Stimulated activated CD4-positive, alpha-beta T cell treated with anti-CD3 and anti-CD28 coated beads, Interleukin-12 subunit alpha, Interleukin-12 subunit beta, amount 100 ng/mL, for 48 hours (primary cell): Measurements from ENCODE around the gene PLXNC1.

Source experiments
- DNase-seq, 3 donors: peaks; one replicate each; pipeline ENCODE4 v3.0.0-alpha.2; 2020; ENCODE audit warnings: low read depth in 2 of 3, low spot score in 1 of 3

PLXNC1 gene

DNA sequence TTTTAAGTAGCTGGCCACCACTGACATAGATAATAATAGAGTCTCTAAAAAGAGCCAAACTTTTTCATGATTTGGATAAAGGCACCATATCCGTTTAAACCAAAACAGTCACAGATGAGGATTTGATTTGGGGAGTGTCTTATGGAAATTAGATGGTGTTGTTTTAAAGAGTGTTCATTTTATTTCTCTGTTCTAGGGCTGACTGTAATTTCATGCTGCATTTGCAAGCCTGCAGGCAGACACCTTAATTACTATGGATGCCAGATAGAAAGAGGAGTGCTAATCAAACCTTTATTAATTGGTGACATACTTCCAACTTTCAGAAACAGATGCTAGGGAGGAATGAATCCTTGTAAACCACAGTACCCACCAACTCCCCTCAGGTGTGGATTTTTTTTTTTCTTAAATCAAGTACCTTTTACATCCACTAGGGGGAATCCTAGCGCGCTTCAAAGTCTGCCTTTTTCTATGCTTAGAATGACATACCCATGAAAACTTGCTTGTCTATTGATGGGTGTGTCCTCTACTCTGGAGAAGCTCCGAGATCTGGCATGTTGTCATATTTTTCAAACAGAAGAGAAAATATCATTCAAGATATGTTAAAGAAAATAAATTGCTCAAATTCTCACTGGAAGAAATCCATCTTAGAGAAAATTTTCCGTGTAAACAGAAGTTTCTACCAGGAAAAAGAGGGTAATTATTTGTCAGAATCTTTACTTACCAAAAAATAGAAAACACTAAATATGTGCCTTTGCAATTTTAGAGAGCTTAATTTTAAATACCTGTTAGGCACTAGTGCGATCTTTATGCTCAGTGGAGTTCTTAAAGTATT is 14.2 kb upstream of the PLXNC1 start:
- DNase-seq = no peak

- DNase-seq = no peak
Observed at GRCh38 chr12:94135896-94136295, 12.5 kb upstream of the PLXNC1 start.

GRCh38 chr12:94139816-94140215 is 8.6 kb upstream of the PLXNC1 start:
- DNase-seq = no peak

- peak in 1 of 3 donors; percentile 57 for DNase-seq
Observed at GRCh38 chr12:94140556-94140955, 7.8 kb upstream of the PLXNC1 start.

DNA sequence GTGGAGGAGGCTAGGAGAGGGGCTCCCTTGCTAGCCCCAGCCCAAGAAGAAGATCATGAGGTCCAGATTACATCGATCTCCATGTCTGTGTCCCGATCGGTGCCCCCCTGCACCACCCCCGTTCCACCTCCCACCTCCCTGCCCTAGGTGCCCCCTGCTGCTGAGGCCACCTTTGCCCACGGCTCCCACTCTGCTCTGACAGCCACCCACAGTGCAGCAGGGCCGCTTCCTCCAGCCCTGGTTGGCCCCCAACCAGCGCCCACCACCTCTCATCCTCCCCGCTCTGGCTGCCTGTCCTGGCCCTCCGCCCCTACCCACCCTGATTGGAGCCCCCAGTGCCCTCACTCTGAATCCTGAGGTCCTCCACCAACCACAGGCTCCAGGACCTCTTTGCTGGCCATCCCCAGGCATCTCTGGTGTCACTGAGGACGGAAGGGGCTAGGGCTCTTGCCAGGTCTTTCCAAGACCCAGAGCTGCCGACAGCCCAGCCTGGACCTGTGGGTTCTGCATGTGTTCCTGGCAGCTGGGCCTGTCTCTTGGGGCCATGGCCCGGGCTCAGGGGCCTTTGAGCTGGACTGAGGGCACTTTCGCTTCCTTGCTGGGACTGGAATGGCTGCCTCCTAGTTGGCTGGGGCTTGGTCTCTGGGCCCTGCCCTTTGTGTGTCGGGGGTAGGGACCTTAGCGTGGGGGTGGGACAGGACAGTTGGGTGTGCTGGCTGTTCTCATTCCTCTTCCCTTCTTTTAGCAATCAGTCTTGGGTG is 7.2 kb upstream of the PLXNC1 start:
- DNase-seq = no peak

GRCh38 chr12:94141892-94142291 is 6.5 kb upstream of the PLXNC1 start:
- no peak for DNase-seq

- DNase-seq = no peak
Observed at GRCh38 chr12:94143438-94143837, 4.9 kb upstream of the PLXNC1 start.

- DNase-seq = no peak
Observed at GRCh38 chr12:94143951-94144350, 4.4 kb upstream of the PLXNC1 start.

DNA sequence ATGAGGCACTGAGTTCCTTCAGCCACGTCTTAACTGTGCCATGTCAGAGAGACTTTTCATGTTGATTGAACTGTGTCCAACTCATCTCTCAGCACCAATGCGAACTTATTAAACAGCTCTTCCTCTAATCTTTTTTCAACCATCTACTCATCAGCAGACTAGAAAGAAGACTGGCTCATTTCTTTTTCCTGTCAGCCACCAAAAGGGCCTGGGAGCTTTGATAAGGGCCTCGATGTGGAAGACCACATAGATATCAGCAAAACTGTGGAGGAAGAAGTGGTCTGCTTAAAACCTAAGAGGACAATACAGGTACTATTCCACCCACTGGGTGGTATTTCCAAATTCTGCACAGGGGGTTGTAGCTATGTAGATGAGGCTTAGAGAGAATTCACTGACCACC is 3.6 kb upstream of the PLXNC1 start:
- DNase-seq = no peak

DNA sequence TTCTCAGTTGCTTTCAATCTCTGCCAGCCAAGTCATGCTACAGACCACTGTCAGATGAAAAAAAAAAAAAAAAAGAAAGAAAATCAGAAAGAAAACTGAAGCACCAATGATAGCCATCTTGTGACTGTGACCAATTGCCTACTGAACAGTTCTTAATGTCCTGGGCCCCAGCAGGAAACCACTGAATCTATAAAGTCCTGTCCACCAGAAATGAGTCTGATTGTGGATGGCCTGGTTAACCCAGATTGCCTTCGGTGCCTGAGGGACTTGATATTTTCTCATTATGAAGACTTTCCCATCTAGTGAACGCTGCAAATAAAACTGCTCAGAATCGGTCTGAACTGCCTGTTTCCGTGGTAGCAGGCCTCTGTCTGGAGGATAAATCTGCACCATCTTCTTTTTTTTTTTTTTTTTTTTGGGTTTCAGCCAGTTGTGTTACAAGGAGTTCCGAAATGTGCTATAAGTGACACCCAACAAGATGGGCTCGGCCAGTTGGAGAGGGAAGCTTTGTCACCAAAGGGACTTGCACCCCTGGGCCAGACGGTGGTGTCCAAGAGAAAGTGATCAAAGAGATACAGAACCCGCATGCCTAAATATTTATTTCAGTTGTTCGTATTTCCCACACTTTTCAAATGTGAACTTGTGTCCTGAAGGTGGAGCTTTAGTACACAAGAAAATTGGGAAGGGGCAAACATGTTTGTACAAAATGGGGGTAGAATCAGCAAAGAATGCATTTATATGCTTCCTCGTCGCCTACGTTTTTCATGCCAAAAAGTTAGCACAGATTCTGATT is 3.0 kb upstream of the PLXNC1 start:
- no peak for DNase-seq

- DNase-seq = no peak
Observed at GRCh38 chr12:94146166-94146936, 2.0 kb upstream of the PLXNC1 start.

- DNase-seq = no peak
Observed at GRCh38 chr12:94147387-94147990, 888 bp upstream of the PLXNC1 start.

GRCh38 chr12:94148739-94149118 is 352 bp downstream of the PLXNC1 start:
- no peak for DNase-seq

DNA sequence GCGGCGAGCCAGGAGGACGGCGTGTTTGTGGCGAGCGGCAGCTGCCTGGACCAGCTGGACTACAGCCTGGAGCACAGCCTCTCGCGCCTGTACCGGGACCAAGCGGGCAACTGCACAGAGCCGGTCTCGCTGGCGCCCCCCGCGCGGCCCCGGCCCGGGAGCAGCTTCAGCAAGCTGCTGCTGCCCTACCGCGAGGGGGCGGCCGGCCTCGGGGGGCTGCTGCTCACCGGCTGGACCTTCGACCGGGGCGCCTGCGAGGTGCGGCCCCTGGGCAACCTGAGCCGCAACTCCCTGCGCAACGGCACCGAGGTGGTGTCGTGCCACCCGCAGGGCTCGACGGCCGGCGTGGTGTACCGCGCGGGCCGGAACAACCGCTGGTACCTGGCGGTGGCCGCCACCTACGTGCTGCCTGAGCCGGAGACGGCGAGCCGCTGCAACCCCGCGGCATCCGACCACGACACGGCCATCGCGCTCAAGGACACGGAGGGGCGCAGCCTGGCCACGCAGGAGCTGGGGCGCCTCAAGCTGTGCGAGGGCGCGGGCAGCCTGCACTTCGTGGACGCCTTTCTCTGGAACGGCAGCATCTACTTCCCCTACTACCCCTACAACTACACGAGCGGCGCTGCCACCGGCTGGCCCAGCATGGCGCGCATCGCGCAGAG is 873 bp downstream of the PLXNC1 start:
- peak in 1 of 3 donors; percentile 28 for DNase-seq

GRCh38 chr12:94149781-94150239 is 1.4 kb downstream of the PLXNC1 start:
- DNase-seq = peak in 1 of 3 donors; percentile 23

- DNase-seq = peak in 1 of 3 donors; percentile 16
Observed at GRCh38 chr12:94150240-94151121, 2.1 kb downstream of the PLXNC1 start.

DNA sequence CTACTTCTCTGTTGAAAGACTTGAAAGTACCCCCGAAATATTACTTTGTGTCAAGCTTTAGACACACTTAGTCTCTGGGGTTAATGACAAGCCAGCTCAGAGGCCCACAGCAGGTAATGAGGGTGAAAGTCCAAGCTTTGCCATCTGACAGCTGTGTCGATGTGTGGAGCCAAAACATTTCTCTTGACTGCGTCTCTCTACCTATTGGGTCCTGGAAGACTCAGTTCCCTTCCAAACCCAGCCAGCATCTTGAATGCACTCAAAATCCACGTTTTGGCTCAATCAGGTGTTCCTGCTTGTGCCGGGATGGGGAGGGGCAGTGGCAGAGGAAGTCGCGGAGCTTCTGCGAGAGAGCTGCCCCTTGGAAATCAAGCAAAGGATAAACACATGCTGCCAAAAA is 3.2 kb downstream of the PLXNC1 start:
- DNase-seq = no peak

DNA sequence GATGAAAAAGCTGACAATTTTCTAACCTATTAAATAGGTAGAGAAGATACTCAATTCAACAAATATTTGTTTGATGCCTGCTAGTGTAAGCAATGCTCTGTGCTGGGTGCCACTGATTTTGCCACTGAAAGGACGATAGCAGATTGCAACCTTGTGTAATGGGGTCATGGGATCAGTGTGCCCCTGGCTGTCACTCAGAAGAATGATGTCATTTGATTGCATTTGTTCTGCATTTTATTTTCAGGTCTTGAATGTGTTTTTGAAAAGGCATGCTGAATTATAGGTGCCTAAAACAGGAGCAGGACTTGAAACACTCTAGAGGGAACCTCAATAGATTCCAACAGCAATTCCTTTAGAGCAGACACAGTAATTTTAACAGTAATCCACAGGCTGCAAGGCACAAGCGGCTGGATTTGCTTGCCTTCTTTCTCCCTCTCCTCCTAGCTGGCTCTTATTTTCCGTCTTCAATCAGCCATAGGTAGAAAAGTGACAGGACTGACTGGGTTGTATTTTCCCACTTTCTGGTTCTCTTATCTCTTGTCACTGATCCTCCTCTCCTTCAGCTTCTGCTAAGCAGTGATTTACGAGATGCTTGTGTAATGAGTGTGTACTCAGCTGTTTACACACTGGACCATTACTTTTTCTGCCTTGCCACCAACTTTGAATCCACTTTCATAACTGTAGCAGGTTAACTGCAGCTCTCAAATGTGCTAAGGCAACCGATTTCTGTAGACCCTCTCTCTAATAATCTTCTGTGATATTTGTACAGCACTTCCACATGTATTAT is 4.1 kb downstream of the PLXNC1 start:
- no peak for DNase-seq
